HG02623 (cell line): Measurements from ENCODE around the gene RIT1.
"Not testable (repeated sequence)": the region's sequence is repeated elsewhere in the genome, so short reads cannot be mapped to it uniquely, and the experiment has no call there.

Experiments used
- ATAC-seq: cut with Tn5 transposase; IDR thresholded peaks from one replicate; pipeline ENCODE4 v1.9.1; 2021; ENCODE audit warnings: moderate library complexity; ENCODE audit not compliant: unreplicated experiment

Gene RIT1

GRCh38 chr1:155934097-155934935 is 23.2 kb upstream of the RIT1 start, which contains the start of gene KHDC4:
KHDC4 (minus strand) TSS chr1:155934413; CDS start chr1:155934373, 40 bp downstream.
- peak; percentile 91 for ATAC-seq

GRCh38 chr1:155933591-155934096 is 22.5 kb upstream of the RIT1 start:
- ATAC-seq = no peak

GRCh38 chr1:155932487-155932886 is 21.3 kb upstream of the RIT1 start:
- no peak for ATAC-seq

- ATAC-seq = no peak
These were observed 20.9 kb upstream of the RIT1 start for GRCh38 chr1:155932081-155932480.

- ATAC-seq = no peak
These were observed 20.3 kb upstream of the RIT1 start for GRCh38 chr1:155931332-155932038.

- ATAC-seq = not testable (repeated sequence)
These were observed 19.6 kb upstream of the RIT1 start for GRCh38 chr1:155930725-155931124.

GRCh38 chr1:155929057-155929456 is 17.9 kb upstream of the RIT1 start:
- no peak for ATAC-seq

- no peak for ATAC-seq
These were observed 14.4 kb upstream of the RIT1 start for GRCh38 chr1:155925506-155925905.

GRCh38 chr1:155920717-155921116 is 9.6 kb upstream of the RIT1 start:
- no peak for ATAC-seq

GRCh38 chr1:155919801-155920200 is 8.7 kb upstream of the RIT1 start:
- no peak for ATAC-seq

GRCh38 chr1:155918660-155919059 is 7.5 kb upstream of the RIT1 start:
- ATAC-seq = no peak

GRCh38 chr1:155913969-155914757 is 3.0 kb upstream of the RIT1 start:
- no peak for ATAC-seq

- no peak for ATAC-seq
These were observed 947 bp upstream of the RIT1 start for GRCh38 chr1:155912056-155912536.

GRCh38 chr1:155910621-155911121 is 478 bp downstream of the RIT1 start:
- peak; percentile 18 for ATAC-seq

GRCh38 chr1:155909894-155910293 is 1.3 kb downstream of the RIT1 start:
- ATAC-seq = no peak

- ATAC-seq = no peak
These were observed 6.9 kb downstream of the RIT1 start for GRCh38 chr1:155904261-155904660.

GRCh38 chr1:155900161-155900560 is 11.0 kb downstream of the RIT1 start:
- ATAC-seq = no peak

- ATAC-seq = no peak
These were observed 11.5 kb downstream of the RIT1 start for GRCh38 chr1:155899683-155900082.

- ATAC-seq = no peak
These were observed 12.3 kb downstream of the RIT1 start for GRCh38 chr1:155898888-155899287.

- ATAC-seq = no peak
These were observed 13.4 kb downstream of the RIT1 start for GRCh38 chr1:155897746-155898145.

- not testable (repeated sequence) for ATAC-seq
These were observed 14.7 kb downstream of the RIT1 start for GRCh38 chr1:155896476-155896875.
